GM13977 (cell line): ENCODE results near the gene ALDH16A1.

ENCODE experiments used
- DNase-seq: peaks from one replicate; pipeline ENCODE4 v3.0.0; 2012; ENCODE audit warnings: low spot score
- in situ Hi-C: fragments of 300-500 bp; cut with MboI; formaldehyde crosslinking; loops from one replicate; pipeline ENCODE4 v1.12.0; 2022; ENCODE audit warnings: low sequenced_read_pairs, low pct_unique_long_range_greater_than_20kb, mixed read lengths, inconsistent platforms; ENCODE audit not compliant: unreplicated experiment
- TF ChIP-seq, protein P1 (sequence below): IDR thresholded peaks from 2 replicates; pipeline ENCODE4 v1.5.1; 2012; ENCODE audit warnings: mild to moderate bottlenecking, control low read depth; ENCODE audit not compliant: insufficient read depth; ENCODE audit errors: extremely low read depth, missing control alignments

The ALDH16A1 gene

DNA sequence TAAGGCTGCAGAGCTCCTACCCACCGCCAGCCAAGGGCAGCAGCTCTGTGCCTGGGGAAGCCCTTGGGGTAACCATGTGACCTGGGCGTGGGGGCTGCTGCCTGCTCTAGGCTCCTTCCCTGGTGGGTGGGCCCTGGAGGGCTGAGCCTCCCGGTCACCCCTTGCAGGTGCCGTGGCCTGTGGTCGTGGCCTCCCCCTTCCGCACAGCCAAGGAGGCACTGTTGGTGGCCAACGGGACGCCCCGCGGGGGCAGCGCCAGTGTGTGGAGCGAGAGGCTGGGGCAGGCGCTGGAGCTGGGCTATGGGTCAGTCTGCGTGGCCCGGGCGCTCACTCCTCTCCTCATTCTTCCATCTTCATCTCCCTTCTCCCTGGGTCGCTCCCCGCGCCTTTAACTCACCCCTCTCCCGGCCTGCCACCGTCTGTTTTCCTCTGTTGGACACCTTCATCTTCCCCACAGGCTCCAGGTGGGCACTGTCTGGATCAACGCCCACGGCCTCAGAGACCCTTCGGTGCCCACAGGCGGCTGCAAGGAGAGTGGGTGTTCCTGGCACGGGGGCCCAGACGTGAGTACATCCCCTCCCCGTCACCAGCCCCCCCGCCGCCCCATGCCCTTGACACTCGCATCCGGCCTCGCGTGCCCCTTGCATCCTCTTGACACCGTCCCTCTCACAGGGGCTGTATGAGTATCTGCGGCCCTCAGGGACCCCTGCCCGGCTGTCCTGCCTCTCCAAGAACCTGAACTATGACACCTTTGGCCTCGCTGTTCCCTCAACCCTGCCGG lies 11.1 kb downstream of the ALDH16A1 start:
- TF ChIP-seq, protein P1, sequence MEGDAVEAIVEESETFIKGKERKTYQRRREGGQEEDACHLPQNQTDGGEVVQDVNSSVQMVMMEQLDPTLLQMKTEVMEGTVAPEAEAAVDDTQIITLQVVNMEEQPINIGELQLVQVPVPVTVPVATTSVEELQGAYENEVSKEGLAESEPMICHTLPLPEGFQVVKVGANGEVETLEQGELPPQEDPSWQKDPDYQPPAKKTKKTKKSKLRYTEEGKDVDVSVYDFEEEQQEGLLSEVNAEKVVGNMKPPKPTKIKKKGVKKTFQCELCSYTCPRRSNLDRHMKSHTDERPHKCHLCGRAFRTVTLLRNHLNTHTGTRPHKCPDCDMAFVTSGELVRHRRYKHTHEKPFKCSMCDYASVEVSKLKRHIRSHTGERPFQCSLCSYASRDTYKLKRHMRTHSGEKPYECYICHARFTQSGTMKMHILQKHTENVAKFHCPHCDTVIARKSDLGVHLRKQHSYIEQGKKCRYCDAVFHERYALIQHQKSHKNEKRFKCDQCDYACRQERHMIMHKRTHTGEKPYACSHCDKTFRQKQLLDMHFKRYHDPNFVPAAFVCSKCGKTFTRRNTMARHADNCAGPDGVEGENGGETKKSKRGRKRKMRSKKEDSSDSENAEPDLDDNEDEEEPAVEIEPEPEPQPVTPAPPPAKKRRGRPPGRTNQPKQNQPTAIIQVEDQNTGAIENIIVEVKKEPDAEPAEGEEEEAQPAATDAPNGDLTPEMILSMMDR = no peak
- in situ Hi-C loops = no loop called here
- DNase-seq = no peak

DNA sequence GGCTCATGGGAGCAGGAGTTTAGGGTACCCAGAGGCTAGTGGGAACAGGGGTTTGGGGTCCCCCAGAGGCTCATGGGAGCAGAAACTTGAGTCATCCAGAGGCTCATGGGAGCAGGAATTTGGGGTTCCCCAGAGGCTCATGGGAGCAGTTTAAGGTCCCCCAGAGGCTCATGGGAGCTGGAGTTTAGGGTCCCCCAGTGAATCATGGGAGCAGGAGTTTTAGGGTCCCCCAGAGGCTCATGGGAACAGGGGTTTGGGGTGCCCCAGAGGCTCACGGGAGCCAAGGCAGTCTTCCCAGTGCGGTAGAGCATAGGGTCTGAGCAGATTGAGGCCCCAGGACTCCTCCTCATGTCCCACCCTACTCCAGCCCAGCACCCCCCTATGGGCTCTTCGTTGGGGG lies 12.3 kb downstream of the ALDH16A1 start:
- TF ChIP-seq, protein P1 = no peak
- in situ Hi-C loops = no loop called here
- DNase-seq = peak; percentile 10

DNA sequence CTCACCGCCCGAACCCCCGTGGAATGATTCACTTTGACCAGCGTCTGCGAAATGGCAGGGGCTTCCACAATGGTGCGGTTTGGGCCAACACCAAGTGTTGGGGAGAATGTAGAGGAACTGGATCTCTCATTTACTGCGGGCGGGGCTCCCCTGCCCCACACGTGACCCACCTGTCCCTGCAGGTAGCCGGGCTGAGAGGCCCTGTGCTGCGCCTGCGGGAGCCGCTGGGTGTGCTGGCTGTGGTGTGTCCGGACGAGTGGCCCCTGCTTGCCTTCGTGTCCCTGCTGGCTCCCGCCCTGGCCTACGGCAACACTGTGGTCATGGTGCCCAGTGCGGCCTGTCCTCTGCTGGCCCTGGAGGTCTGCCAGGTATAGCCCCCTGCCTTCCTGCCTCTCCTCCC lies 15.2 kb downstream of the ALDH16A1 start:
- in situ Hi-C loops = no loop called here
- no peak for DNase-seq
- TF ChIP-seq, protein P1 = no peak

DNA sequence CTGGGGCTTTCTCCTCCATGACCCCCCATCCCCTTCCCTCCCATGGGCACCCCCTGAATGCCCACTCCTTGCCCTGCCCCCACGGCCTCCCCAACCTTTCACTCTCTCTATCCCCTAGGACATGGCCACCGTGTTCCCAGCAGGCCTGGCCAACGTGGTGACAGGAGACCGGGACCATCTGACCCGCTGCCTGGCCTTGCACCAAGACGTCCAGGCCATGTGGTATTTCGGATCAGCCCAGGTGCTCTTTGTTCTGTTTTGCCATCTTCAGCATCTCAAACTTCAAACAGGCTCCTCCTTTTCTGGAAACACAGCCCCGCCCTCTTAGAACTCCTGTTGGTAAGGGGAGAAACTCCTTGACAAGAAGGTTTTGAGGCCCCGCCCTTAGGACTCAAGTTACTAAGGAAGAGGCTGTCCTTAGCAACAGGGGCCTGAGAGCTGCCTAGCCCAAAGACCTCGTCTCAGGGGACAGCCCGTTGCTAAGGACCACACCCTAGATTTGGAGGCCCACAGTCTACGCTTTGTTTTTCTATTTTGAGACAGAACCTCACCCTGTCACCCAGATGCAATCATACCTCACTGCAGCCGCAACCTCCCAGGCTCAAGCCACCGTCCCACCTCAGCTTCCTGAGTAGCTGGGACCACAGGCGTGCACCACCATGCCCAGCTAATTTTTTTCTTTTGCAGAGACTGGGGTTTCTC lies 15.9 kb downstream of the ALDH16A1 start:
- in situ Hi-C loops = no loop called here
- DNase-seq = peak; percentile 91

DNA sequence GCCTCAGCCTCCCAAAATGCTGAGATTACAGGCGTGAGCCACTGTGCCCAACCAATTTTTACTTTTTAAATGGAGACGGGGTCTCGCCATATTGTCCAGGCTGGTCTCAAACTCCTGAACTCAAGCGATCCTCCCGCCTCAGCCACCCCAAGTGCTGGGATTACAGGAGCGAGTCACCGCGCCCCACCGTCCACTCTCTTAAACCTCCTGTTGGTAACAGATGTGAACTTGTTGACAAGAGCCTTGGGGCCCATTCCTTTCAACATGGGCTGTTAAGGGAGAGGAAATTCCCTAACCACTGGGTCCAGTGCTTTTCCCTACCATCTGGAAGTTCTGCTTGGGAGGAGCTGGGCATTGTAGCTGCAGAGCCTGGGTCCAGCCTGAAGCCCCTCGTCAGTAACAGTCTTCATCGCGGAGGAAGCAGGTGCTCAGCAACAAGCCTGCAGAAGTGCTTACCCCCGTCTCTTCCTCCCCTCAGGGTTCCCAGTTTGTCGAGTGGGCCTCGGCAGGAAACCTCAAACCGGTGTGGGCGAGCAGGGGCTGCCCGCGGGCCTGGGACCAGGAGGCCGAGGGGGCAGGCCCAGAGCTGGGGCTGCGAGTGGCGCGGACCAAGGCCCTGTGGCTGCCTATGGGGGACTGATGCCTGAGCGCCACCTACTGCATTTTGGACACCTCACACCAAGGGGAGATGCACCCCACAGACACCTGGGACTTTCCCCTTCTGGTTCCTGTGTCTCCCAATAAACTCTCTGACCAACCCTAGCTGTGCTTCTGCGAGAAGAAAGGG lies 17.0 kb downstream of the ALDH16A1 start:
- TF ChIP-seq, protein P1 = peak; percentile 89
- in situ Hi-C loops = no loop called here
- DNase-seq = peak; percentile 85

More for the DNA sequence above, 15.9 kb downstream of the ALDH16A1 start:
- TF ChIP-seq, protein P1 = no peak

DNA sequence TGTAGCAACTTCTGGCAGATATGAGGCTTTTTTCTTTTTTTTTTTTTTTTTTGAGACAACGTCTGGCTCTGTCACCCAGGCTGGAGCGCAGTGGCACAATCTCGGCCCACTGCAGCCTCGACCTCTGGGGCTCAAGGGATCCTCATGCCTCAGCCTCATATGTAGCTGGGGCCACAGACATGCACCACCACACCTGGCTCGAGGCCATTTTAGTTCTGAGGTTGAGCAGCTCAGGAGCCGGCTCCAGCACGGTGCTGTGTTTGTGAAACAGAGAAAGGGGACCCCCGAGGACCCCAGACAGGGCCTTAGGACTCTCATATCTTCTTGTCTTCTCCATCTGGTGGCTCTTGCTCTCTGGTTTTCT lies 17.6 kb downstream of the ALDH16A1 start:
- in situ Hi-C loops = no loop called here
- no peak for DNase-seq
- TF ChIP-seq, protein P1 = no peak
